B cell (primary cell): ENCODE data around the gene ATP8B1. TPM values are rescaled to one million over a fixed set of nuclear protein-coding genes. Genes with fewer than 3 reads are reported as not detected.

Source experiments
- ATAC-seq: fragments of 200-7000 bp; cut with Tn5 transposase; one replicate; pipeline ENCODE4 v1.10.0; 2021; ENCODE audit warnings: low read depth, mild to moderate bottlenecking, moderate number of reproducible peaks, moderate library complexity
- CTCF ChIA-PET: fragments of 350-600 bp; sonication (Branson Sonifier 250); formaldehyde crosslinking; loops from one replicate; lab custom pipeline; 2021; ENCODE audit warnings: antibody characterized with exemption, inconsistent platforms; lab: Charles Lee
- POLR2A ChIA-PET: fragments of 350-600 bp; sonication (Branson Sonifier 250); formaldehyde crosslinking; loops from one replicate; lab custom pipeline; 2021; ENCODE audit warnings: antibody characterized with exemption; lab: Charles Lee
- DNase-seq: peaks from one replicate; pipeline ENCODE4 v3.0.0; 2013
- H2AFZ ChIP-seq: 2 replicates; pipeline ENCODE4 v1.6.1; 2012; ENCODE audit warnings: mild to moderate bottlenecking, low read depth, low read length; ENCODE audit not compliant: insufficient read depth, poor library complexity, severe bottlenecking
- H3K27ac ChIP-seq, 2 donors: 1 replicate in 1 of 2; 2 replicates in 1 of 2; pipeline ENCODE4 v1.5.1; 2012 to 2013; ENCODE audit warnings: low read length in 2 of 2, mild to moderate bottlenecking in 2 of 2, moderate library complexity in 1 of 2
- H3K27me3 ChIP-seq, 4 experiments: fragments of 200-600 bp in 1 of 4; sonication (generic) in 1 of 4; replicated peaks in 1 of 4; 1 replicate in 2 of 4; 2 replicates in 2 of 4; pipeline versions ENCODE4 v1.6.1 to v1.7.0; 2013 to 2016; ENCODE audit warnings: low read length in 3 of 4, mild to moderate bottlenecking in 2 of 4, mixed read lengths in 1 of 4, moderate library complexity in 1 of 4; ENCODE audit not compliant: insufficient read depth in 4 of 4, control insufficient read depth in 3 of 4; ENCODE audit errors: control extremely low read depth in 1 of 4
- H3K36me3 ChIP-seq, 2 experiments: replicated peaks in 1 of 2; 1 replicate in 1 of 2; 2 replicates in 1 of 2; pipeline versions ENCODE4 v1.6.1 to v1.7.1; 2013; ENCODE audit warnings: low read length in 1 of 2; ENCODE audit not compliant: insufficient read depth in 2 of 2, control insufficient read depth in 1 of 2; ENCODE audit errors: control extremely low read depth in 1 of 2, extremely low read depth in 1 of 2
- H3K4me1 ChIP-seq, 2 donors: fragments of 200-600 bp in 1 of 2; sonication (generic) in 1 of 2; 1 replicate in 1 of 2; 2 replicates in 1 of 2; pipeline versions ENCODE4 v1.5.1 to v1.6.1; 2013 to 2017; ENCODE audit warnings: low read length in 2 of 2; ENCODE audit not compliant: control insufficient read depth in 2 of 2, insufficient read depth in 2 of 2
- H3K4me2 ChIP-seq: replicated peaks from 2 replicates; pipeline ENCODE3; 2012; ENCODE audit warnings: mild to moderate bottlenecking, low read depth, low read length; ENCODE audit not compliant: poor library complexity, severe bottlenecking
- H3K4me3 ChIP-seq, 5 experiments: fragments of 200-600 bp in 1 of 5; sonication (generic) in 1 of 5; 1 replicate in 3 of 5; 2 replicates in 2 of 5; pipeline versions ENCODE4 v1.5.1 to v1.7.0; 2011 to 2016; ENCODE audit warnings: low read length in 4 of 5, mild to moderate bottlenecking in 4 of 5, low read depth in 2 of 5, control low read depth in 1 of 5, moderate library complexity in 1 of 5; ENCODE audit not compliant: insufficient read depth in 1 of 5; ENCODE audit errors: control extremely low read depth in 1 of 5, extremely low read depth in 1 of 5
- H3K79me2 ChIP-seq: fragments of 200-600 bp; sonication (generic); one replicate; pipeline ENCODE4 v1.6.0; 2016; ENCODE audit warnings: low read length; ENCODE audit not compliant: control insufficient read depth, insufficient read depth
- H3K9ac ChIP-seq: fragments of 200-600 bp; sonication (generic); 2 replicates; pipeline ENCODE4 v1.6.1; 2017; ENCODE audit warnings: mild to moderate bottlenecking, low read length, moderate library complexity
- H3K9me3 ChIP-seq, 3 donors: one replicate each; pipeline versions ENCODE4 v1.6.1 to v1.7.1; 2013; ENCODE audit warnings: low read length in 2 of 3; ENCODE audit not compliant: control insufficient read depth in 2 of 3, insufficient read depth in 1 of 3; ENCODE audit errors: control extremely low read depth in 1 of 3
- H4K20me1 ChIP-seq: 2 replicates; pipeline ENCODE4 v1.6.0; 2012; ENCODE audit warnings: mild to moderate bottlenecking, low read length; ENCODE audit not compliant: insufficient read depth, control insufficient read depth, poor library complexity, severe bottlenecking
- H3K27ac Mint-ChIP-seq: one replicate; pipeline ENCODE4 v1.8.0; 2021; ENCODE audit warnings: mixed read lengths
- H3K27me3 Mint-ChIP-seq: one replicate; pipeline ENCODE4 v1.8.0; 2021; ENCODE audit warnings: mixed read lengths
- H3K4me1 Mint-ChIP-seq: one replicate; pipeline ENCODE4 v1.8.0; 2021; ENCODE audit warnings: mixed read lengths
- H3K4me3 Mint-ChIP-seq: one replicate; pipeline ENCODE4 v1.8.0; 2021; ENCODE audit warnings: mixed read lengths
- H3K9me3 Mint-ChIP-seq: one replicate; pipeline ENCODE4 v1.8.0; 2022; ENCODE audit warnings: mixed read lengths; ENCODE audit not compliant: insufficient read depth
- EZH2 ChIP-seq: IDR thresholded peaks from 2 replicates; pipeline ENCODE4 v1.6.1; 2012; ENCODE audit warnings: borderline replicate concordance, low read depth, mild to moderate bottlenecking, moderate library complexity, low read length; ENCODE audit not compliant: insufficient read depth, poor library complexity, severe bottlenecking
- WGBS: methylation state at CpG from one replicate; pipeline ENCODE4 v1.1.5; 2013; ENCODE audit warnings: missing lambda C conversion rate; ENCODE audit not compliant: insufficient coverage; 5-methylcytosine and 5-hydroxymethylcytosine counted together
- intact Hi-C: fragments of 100-400 bp; cut with micrococcal nuclease; formaldehyde crosslinking; loops from one replicate; pipeline ENCODE4 v1.10.0; 2022
- polyA plus RNA-seq: library from polyadenylated mRNA; depleted of rRNA; stranded (reverse); fragments of >200 nt; gene quantifications from 2 replicates; pipeline ENCODE4 v1.2.3, GENCODE V29; 2012
- total RNA-seq, 2 donors: library from RNA; stranded (reverse); fragments of 120-200 nt in 1 of 2; gene quantifications; 1 replicate in 1 of 2; 2 replicates in 1 of 2; pipeline versions ENCODE4 v1.2.3 to v1.2.4, GENCODE V29; 2013 to 2022
- TF ChIP-seq, protein P1 (sequence below): fragments of 200-600 bp; IDR thresholded peaks from one replicate; pipeline ENCODE4 v1.8.0; 2022; ENCODE audit warnings: antibody characterized with exemption, mild to moderate bottlenecking

ATP8B1 gene
- total and polyA plus RNA-seq, 2 donors (not counting 1 experiment from before 2014, with no cell fraction given): 0.27 TPM; not detected in 1

- H3K9ac ChIP-seq: no peak overlapping the region
- no peaks in the 10 kb centered on the region for H3K4me1 Mint-ChIP-seq
- CTCF ChIA-PET: interaction anchor here (1.1 kb wide), 1 partner anchor 90 kb away, joined by 4 read pairs; no protein-coding TSS in a partner anchor
Measured at GRCh38 chr18:57791911-57792310, 11.2 kb downstream of the ATP8B1 start.

DNA sequence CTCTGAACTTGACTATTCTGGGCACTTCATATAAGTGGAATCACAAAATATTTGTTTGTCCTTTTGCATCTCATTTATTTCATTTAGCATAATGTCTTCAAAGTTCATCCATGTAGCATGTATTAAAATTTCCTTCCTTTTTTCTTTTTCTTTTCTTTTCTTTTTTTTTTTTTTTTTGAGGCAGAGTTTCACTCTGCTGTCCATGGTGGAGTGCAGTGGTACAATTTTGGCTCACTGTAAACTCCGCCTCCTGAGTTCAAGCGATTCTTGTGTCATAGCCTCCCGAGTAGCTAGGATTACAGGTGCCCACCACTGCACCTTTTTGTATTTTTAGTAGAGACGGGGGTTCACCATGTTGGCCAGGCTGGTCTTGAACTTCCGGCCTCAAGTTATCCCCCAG is 11.9 kb downstream of the ATP8B1 start:
- no peaks in the 10 kb centered on the region for H3K36me3 ChIP-seq
- H3K4me1 ChIP-seq: no peaks in the 10 kb centered on the region
- TF ChIP-seq, protein P1, sequence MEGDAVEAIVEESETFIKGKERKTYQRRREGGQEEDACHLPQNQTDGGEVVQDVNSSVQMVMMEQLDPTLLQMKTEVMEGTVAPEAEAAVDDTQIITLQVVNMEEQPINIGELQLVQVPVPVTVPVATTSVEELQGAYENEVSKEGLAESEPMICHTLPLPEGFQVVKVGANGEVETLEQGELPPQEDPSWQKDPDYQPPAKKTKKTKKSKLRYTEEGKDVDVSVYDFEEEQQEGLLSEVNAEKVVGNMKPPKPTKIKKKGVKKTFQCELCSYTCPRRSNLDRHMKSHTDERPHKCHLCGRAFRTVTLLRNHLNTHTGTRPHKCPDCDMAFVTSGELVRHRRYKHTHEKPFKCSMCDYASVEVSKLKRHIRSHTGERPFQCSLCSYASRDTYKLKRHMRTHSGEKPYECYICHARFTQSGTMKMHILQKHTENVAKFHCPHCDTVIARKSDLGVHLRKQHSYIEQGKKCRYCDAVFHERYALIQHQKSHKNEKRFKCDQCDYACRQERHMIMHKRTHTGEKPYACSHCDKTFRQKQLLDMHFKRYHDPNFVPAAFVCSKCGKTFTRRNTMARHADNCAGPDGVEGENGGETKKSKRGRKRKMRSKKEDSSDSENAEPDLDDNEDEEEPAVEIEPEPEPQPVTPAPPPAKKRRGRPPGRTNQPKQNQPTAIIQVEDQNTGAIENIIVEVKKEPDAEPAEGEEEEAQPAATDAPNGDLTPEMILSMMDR: no peak
- no peak for TF ChIP-seq EZH2
- H3K4me2 ChIP-seq: no peak overlapping the region
- no peak overlapping the region for H3K4me3 ChIP-seq
- Mint-ChIP-seq H3K4me3 (no peak overlapping the region), H3K27ac (no peak overlapping the region), H3K9me3 (peaks cover 2% of the 10 kb centered on the region), H3K27me3 (no peaks in the 10 kb centered on the region), H3K4me1 (no peaks in the 10 kb centered on the region)
- peaks cover 3 to 9% (median 8%) of the 10 kb centered on the region in 3 donors for H3K9me3 ChIP-seq
- POLR2A ChIA-PET: no interaction called here
- H4K20me1 ChIP-seq: no peaks in the 10 kb centered on the region
- intact Hi-C loops: no loop called here
- H3K27me3 ChIP-seq: no peaks in the 10 kb centered on the region
- CTCF ChIA-PET: interaction anchor here (1.1 kb wide), 1 partner anchor 91 kb away, joined by 4 read pairs; no protein-coding TSS in a partner anchor
- H2AFZ ChIP-seq: no peak overlapping the region
- ATAC-seq: no peak
- DNase-seq: no peak
- no peaks in the 10 kb centered on the region for H3K79me2 ChIP-seq
- no peak overlapping the region for H3K9ac ChIP-seq
- no peak overlapping the region for H3K27ac ChIP-seq
- WGBS: 95% methylated on average over 5 of the region's 5 CpGs

More at GRCh38 chr18:57791911-57792310, 11.2 kb downstream of the ATP8B1 start:
- Mint-ChIP-seq H3K9me3 (peaks cover 2% of the 10 kb centered on the region), H3K27me3 (no peaks in the 10 kb centered on the region), H3K4me3 (no peak overlapping the region), H3K27ac (no peak overlapping the region)
- Histone ChIP-seq H3K27me3 (no peaks in the 10 kb centered on the region), H3K79me2 (no peaks in the 10 kb centered on the region), H4K20me1 (no peaks in the 10 kb centered on the region), H3K36me3 (no peaks in the 10 kb centered on the region), H3K4me2 (no peak overlapping the region), H3K27ac (no peak overlapping the region), H3K9me3 (peaks cover 3 to 9% (median 8%) of the 10 kb centered on the region in 3 donors), H2AFZ (no peak overlapping the region), H3K4me1 (no peaks in the 10 kb centered on the region), H3K4me3 (no peak overlapping the region)
- ATAC-seq: no peak
- POLR2A ChIA-PET: no interaction called here
- WGBS: no CpG with 5 or more reads among the region's 2 CpGs
- TF ChIP-seq, protein P1: no peak
- no peak for TF ChIP-seq EZH2
- DNase-seq: no peak
- intact Hi-C loops: no loop called here
